Neuron (in vitro differentiated cells): ENCODE results near the gene ERMARD.

ENCODE experiments used
- H2AFZ ChIP-seq: one replicate; pipeline ENCODE4 v1.6.1; 2013; ENCODE audit warnings: low read depth, mild to moderate bottlenecking, inconsistent platforms, low read length, moderate library complexity
- H3K27me3 ChIP-seq: one replicate; pipeline ENCODE4 v1.6.1; 2013; ENCODE audit warnings: low read length; ENCODE audit not compliant: insufficient read depth
- H3K36me3 ChIP-seq: one replicate; pipeline ENCODE4 v1.6.1; 2013; ENCODE audit warnings: low read length; ENCODE audit not compliant: insufficient read depth
- H3K4me1 ChIP-seq: one replicate; pipeline ENCODE4 v1.6.1; 2013; ENCODE audit warnings: low read length; ENCODE audit not compliant: insufficient read depth
- H3K4me3 ChIP-seq: 2 replicates; pipeline ENCODE4 v1.5.1; 2013; ENCODE audit warnings: mild to moderate bottlenecking, low read length, moderate library complexity
- H3K9me3 ChIP-seq: one replicate; pipeline ENCODE4 v1.6.1; 2013; ENCODE audit warnings: low read length

Gene ERMARD

DNA sequence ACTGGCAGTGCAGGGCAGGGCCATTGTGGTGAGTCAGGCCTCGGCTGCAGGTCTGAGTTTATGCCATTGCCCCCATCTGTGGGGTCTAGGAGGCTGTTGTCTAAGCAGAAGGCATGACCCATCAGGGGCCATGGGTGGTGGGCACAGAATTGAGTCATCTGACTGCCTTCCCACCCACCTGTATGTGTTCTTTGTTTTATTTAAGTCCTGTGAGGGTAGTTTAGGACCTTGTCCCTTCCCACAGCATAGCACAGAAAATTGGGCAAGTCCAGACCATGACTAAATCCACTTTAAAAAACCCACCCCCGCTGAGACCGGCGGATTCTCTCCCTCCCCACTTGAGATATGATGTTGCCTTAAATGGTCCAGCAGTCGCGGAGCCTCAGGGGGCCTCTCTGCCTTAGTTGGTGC lies 40.3 kb downstream of the ERMARD start:
- H2AFZ ChIP-seq, result no peak overlapping the region
- no peak overlapping the region for H3K4me3 ChIP-seq
- H3K9me3 ChIP-seq, result no peaks in the 10 kb centered on the region
- H3K4me1 ChIP-seq, result peaks cover 19% of the 10 kb centered on the region
- no peaks in the 10 kb centered on the region for H3K27me3 ChIP-seq
- H3K36me3 ChIP-seq, result no peaks in the 10 kb centered on the region

DNA sequence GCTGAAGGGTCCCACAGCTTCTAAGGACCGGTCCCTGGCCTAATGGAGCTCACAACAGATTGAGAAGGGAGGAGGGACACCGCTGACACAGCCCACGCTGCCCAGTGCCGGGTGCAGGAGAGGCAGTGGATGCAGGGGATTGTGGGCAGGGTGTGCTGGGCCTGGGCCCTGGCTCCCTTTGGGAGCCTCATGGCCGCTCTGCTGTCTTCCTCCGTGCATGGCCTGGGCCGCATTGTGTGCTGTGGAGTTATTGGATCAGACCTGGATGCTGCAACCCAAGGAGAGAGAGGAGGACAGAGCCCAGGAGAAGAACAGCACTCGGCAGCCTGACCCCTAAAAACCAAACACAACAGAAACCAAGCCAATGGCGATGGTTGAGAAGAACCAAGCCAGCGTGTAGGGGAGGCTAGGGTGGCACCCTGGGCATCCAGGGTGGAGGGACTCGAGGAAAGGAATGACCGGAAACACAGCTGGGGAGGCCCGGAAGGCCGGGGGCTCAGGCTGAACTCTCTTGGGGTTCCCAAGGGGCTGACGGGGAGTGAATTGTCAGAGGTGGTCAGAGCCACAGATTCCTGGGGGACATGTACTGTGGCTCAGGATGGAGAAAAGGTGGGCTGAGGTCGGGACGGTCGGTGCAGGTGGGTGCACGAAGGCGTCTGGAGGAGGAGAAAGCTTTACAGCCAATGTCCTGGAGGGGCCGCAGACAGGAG lies 41.0 kb downstream of the ERMARD start:
- Histone ChIP-seq H3K36me3 (no peaks in the 10 kb centered on the region), H3K9me3 (no peaks in the 10 kb centered on the region), H2AFZ (no peak overlapping the region), H3K27me3 (no peaks in the 10 kb centered on the region), H3K4me1 (peaks cover 19% of the 10 kb centered on the region), H3K4me3 (no peak overlapping the region)

- Histone ChIP-seq H3K27me3 (no peaks in the 10 kb centered on the region), H3K4me1 (peaks cover 19% of the 10 kb centered on the region), H2AFZ (no peak overlapping the region)
Observed at GRCh38 chr6:169793408-169793807, 42.0 kb downstream of the ERMARD start.

DNA sequence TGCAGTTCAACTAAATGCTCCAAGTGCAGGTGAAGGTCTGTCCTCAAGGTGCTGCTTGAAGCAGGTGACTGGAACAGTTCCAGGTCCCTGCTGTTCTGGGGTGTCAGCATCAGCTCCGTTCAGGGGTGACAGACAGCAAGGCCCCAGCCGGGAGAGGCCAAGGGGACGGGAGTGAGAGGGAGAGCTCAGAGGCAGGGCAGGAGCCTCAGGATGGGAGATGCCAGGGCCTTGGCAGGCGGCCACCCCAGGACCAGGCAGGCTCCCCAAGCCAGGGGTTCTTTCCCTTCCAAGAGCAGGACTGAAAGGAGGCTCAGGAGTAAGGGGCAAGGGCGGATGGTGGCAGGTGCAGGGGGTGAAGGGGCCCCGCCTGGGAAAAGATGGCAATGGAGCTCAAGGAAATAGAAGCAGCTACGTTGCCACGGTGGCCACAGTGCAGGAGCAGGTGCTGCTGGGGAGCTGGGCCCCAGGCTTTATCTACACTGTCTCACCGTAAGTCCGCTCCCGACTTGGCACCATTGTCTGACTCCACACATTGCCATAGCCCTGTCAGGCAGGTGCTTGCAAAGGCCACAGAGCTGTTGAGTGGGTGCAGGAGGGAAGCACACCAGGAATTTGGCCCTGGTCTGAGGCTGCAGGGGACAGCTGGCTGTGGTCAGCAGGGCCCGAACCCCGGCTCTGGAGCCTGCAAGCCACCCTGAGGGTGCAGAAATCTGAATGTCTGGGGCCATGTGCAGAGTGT lies 43.1 kb downstream of the ERMARD start:
- no peak overlapping the region for H2AFZ ChIP-seq
- H3K4me3 ChIP-seq, result no peak overlapping the region
- no peaks in the 10 kb centered on the region for H3K36me3 ChIP-seq
- H3K4me1 ChIP-seq, result peaks cover 18% of the 10 kb centered on the region
- no peaks in the 10 kb centered on the region for H3K9me3 ChIP-seq
- no peaks in the 10 kb centered on the region for H3K27me3 ChIP-seq

More at GRCh38 chr6:169793408-169793807, 42.0 kb downstream of the ERMARD start:
- Histone ChIP-seq H3K4me3 (no peak overlapping the region), H3K36me3 (no peaks in the 10 kb centered on the region), H3K9me3 (no peaks in the 10 kb centered on the region)

- Histone ChIP-seq H3K4me3 (no peak overlapping the region), H2AFZ (no peak overlapping the region), H3K27me3 (no peaks in the 10 kb centered on the region), H3K9me3 (no peaks in the 10 kb centered on the region), H3K36me3 (no peaks in the 10 kb centered on the region), H3K4me1 (peaks cover 18% of the 10 kb centered on the region)
Observed at GRCh38 chr6:169795196-169795595, 43.8 kb downstream of the ERMARD start.

DNA sequence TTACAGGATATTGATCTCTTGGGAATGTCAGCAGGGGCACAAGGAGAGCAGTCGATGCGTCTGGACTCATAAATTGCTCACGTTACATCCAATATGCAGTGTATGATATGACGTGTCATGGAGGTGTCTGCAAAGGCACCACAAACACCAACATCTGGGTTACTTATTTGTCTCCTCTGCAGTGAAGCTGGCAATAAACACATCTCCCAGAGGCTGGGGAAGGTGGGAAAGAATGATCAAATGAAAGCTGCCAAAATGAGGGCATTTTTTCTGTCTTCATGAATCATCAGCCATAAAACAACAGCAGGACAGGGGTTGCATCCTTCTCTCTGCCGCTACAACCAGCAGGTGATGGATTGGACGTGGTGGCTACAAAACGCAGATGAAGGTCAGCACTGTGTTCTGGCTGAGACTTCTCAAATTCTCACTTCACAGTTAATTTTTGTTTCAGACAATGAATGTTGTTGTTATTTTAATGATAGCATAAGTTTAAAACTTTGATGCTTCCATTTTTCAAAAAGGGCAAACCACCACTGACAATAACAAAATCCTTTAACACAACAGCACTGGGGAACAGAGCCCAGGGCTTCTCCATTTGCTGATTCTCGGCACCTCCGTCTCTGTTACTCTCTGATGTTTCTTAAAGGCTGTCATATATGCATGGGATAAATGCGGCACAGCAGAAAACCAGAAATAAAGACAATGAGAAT lies 47.5 kb downstream of the ERMARD start:
- Histone ChIP-seq H3K36me3 (no peaks in the 10 kb centered on the region), H2AFZ (no peak overlapping the region), H3K9me3 (no peaks in the 10 kb centered on the region), H3K4me1 (peaks cover 19% of the 10 kb centered on the region), H3K27me3 (no peaks in the 10 kb centered on the region), H3K4me3 (no peak overlapping the region)

DNA sequence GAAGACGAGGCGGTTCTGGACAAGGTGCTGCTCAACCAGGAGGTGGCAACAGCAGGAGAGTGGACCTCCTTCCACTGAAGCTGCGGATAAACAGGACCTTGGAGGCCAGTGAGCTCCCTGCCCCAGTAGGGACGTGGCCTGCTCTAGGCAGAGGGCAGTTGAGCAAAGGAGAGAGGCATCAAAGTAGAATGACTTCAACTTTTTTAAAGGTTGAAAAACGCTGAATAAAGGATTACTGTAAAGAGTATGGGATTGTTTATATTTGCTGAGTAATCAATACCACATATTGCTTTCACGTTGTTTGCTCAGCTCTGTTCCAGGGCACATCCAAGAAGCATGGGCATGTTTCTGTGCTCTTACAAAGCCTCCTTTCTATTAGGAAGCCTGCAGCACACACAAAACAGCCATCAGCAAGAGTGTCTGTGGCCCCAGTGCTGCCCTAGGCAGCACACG lies 48.1 kb downstream of the ERMARD start:
- no peaks in the 10 kb centered on the region for H3K36me3 ChIP-seq
- no peaks in the 10 kb centered on the region for H3K9me3 ChIP-seq
- no peak overlapping the region for H3K4me3 ChIP-seq
- H2AFZ ChIP-seq, result no peak overlapping the region
- no peaks in the 10 kb centered on the region for H3K27me3 ChIP-seq
- peaks cover 19% of the 10 kb centered on the region for H3K4me1 ChIP-seq

- no peak overlapping the region for H3K4me3 ChIP-seq
- peaks cover 19% of the 10 kb centered on the region for H3K4me1 ChIP-seq
- no peaks in the 10 kb centered on the region for H3K36me3 ChIP-seq
- H3K9me3 ChIP-seq, result no peaks in the 10 kb centered on the region
- H3K27me3 ChIP-seq, result no peaks in the 10 kb centered on the region
- H2AFZ ChIP-seq, result no peak overlapping the region
Observed at GRCh38 chr6:169800116-169800667, 48.8 kb downstream of the ERMARD start.

- H3K27me3 ChIP-seq, result no peaks in the 10 kb centered on the region
- H3K4me3 ChIP-seq, result no peak overlapping the region
- peaks cover 19% of the 10 kb centered on the region for H3K4me1 ChIP-seq
Observed at GRCh38 chr6:169800668-169801395, 49.4 kb downstream of the ERMARD start.

GRCh38 chr6:169801396-169802160 lies 50.2 kb downstream of the ERMARD start:
- Histone ChIP-seq H3K36me3 (no peaks in the 10 kb centered on the region), H3K9me3 (no peaks in the 10 kb centered on the region), H3K4me3 (no peak overlapping the region), H3K27me3 (no peaks in the 10 kb centered on the region), H3K4me1 (peaks cover 19% of the 10 kb centered on the region), H2AFZ (no peak overlapping the region)

More at GRCh38 chr6:169800668-169801395, 49.4 kb downstream of the ERMARD start:
- H3K9me3 ChIP-seq, result no peaks in the 10 kb centered on the region
- no peak overlapping the region for H2AFZ ChIP-seq
- no peaks in the 10 kb centered on the region for H3K36me3 ChIP-seq

- no peaks in the 10 kb centered on the region for H3K27me3 ChIP-seq
- H3K36me3 ChIP-seq, result no peaks in the 10 kb centered on the region
- H3K9me3 ChIP-seq, result no peaks in the 10 kb centered on the region
- no peak overlapping the region for H3K4me3 ChIP-seq
- H2AFZ ChIP-seq, result no peak overlapping the region
- H3K4me1 ChIP-seq, result peaks cover 19% of the 10 kb centered on the region
Observed at GRCh38 chr6:169802790-169803189, 51.4 kb downstream of the ERMARD start.

DNA sequence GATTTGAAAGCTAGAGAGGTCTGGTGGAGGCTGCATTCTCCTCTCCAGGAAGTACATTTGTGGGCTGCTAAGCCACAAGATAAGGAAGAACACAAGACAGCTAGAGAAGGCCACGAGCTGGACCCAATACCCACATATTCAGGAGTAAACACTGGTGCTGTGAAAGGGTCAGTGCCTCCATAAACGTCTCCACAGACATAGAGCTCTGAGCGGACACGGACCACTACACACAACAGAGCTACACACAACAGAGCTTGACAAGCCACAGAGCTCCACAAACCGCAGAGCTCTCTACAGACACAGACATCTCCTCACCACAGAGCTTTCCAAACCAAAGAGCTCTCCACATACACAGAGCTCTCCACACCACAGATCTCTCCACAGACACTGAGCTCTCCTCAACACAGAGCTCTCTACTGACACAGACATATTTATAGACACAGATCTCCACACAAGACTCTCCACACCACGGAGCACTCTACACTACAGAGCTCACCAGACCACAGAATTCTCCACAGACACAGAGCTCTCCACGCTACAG lies 51.9 kb downstream of the ERMARD start:
- Histone ChIP-seq H3K4me3 (no peak overlapping the region), H3K9me3 (no peaks in the 10 kb centered on the region), H3K36me3 (no peaks in the 10 kb centered on the region), H3K27me3 (no peaks in the 10 kb centered on the region), H3K4me1 (peaks cover 19% of the 10 kb centered on the region), H2AFZ (no peak overlapping the region)
